Activated T-helper 1 cell treated with anti-CD3 and anti-CD28 coated beads, Interleukin-2, amount 50 U/mL, for 16 hours (primary cell): Measurements from ENCODE around the gene RSU1.

Source experiments
- DNase-seq, 2 donors: peaks; one replicate each; pipeline ENCODE4 v3.0.0-alpha.2; 2020; ENCODE audit warnings: low read depth in 1 of 2, low spot score in 1 of 2

RSU1 gene

GRCh38 chr10:16745061-16745460 lies 72.2 kb downstream of the RSU1 start:
- no peak for DNase-seq

- DNase-seq: no peak
These were observed 74.9 kb downstream of the RSU1 start for GRCh38 chr10:16742165-16742960.

DNA sequence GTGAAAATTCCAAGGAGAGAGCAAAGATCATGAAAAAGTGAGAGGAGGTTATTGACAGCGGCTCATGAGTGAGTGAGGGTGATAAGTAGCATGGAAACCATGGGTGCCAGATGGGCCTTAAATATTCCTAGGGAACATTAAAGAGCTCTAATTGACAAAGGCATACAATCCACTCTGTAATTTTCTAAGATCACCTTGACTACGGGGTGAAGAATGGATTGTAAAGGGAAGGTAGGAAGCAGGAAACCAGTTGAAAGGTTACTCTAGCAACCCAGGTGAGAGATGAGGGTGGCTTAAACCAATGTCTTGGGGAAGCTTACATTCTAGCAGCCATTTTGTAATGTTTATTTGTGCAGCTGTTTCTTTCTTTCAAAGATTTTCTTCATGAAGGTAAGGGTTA lies 75.7 kb downstream of the RSU1 start:
- no peak for DNase-seq

DNA sequence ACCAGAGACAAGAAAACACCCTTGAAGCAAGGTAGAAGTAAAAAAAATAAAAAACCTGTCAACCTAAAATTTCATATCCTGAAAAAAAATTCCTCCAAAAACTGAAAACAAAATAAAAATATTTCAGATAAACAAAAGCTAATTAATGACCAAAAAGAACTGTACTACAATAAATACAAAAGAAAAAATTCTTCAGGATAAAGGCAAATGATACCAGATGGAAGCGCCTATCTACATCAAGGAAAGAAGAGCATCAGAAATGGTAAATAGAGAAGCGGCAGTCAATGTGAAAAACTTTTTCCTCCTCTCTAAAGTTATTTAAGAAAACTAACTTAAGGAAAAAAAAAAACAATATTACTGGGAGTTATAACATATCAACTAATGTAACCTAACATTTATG lies 79.8 kb downstream of the RSU1 start:
- no peak for DNase-seq

DNA sequence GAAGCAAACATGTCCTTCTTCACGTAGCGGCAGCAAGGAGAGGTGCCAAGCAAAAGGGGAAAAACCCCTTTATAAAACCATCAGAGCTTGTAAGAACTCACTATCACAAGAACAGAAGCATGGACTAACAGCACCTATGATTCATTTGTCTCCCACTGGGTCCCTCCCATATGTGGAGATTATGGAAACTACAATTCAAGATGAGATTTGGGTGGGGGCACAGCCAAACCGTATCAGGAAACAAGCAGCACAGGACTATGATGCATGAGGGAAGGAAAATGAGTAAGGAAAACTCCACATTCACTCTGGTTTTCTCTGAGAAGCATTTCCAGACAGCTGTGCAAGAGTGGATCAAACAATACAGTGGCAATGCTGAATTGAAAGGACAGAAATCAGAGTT lies 81.6 kb downstream of the RSU1 start:
- no peak for DNase-seq

GRCh38 chr10:16732376-16732775 lies 84.8 kb downstream of the RSU1 start:
- DNase-seq: no peak

DNA sequence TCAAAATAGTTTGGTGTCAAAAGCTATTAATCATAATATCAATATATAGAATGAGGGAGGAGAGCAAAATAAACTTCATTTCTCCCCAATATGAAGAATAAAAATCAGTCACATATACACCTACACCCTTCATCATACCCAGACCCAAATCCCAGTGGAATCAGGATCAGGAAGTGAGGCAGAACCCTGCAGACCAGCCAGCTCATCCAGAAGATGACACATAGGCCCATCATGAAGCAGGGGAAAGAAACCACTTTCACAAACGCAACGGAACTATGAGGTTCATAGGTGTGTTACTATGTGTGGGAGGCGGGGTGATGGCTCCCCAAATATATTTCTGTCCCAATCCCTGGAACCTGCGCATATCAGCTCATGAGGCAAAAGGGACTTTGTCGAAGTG lies 89.0 kb downstream of the RSU1 start:
- DNase-seq: no peak

GRCh38 chr10:16727666-16728065 lies 89.6 kb downstream of the RSU1 start:
- no peak for DNase-seq

DNA sequence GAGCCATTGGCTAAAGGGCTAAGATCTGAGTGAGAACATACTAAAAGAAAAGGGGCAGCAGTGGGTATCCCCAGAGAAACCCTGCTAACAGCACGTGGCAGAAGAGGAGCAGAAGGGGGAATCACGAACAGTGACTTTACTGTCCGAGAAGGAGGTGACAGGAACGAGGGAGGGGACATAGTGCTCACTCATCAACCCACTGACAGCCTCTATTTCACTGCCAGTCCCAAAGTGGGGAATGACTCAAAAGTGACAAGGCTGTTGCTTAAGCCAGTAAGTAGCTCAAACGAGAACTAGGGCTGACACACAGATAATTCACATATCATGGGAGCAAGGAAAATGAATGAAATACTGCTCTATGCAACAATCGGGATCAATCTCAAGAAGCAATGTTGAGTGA lies 92.7 kb downstream of the RSU1 start:
- DNase-seq: no peak

DNA sequence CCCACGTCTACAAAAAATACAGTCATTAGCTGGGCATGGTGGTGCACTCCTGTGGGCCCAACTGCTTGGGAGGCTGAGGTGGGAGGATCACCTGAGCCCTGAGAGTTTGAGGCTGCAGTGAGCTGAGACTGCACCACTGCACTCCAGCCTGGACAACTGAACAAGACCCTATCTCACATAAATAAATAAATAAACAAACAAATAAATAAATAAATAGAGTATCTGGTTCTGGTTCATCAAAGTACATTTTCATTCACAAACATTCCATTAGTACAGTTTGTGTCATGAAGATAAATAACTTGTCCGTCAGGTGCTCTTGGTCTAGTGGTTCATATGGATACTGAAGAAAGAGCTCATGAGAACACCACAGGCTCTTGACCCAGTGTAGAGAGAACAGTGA lies 96.4 kb downstream of the RSU1 start:
- no peak for DNase-seq

GRCh38 chr10:16717622-16718395 lies 99.4 kb downstream of the RSU1 start:
- no peak for DNase-seq

- no peak for DNase-seq
These were observed 101.2 kb downstream of the RSU1 start for GRCh38 chr10:16716051-16716450.

DNA sequence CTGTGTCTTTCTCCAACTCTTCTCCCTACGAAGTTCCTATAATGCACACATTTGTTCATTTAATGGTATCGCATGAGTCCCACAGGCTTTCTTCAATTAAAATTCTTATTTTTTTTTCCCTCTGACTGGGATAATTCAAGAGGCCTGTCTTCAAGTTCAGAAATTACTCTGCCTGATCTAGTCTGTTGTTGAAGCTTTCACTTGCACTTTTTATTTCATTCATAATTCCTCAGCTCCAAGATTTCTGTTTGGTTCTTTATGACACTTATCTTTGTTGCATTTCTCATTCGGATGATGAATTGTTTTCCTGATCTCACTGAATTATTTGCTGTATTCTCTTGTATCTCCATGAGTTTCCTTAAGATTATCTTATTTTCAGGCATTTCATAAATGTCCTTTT lies 103.9 kb downstream of the RSU1 start:
- no peak for DNase-seq

- no peak for DNase-seq
These were observed 104.3 kb downstream of the RSU1 start for GRCh38 chr10:16712883-16713282.

GRCh38 chr10:16700331-16700730 lies 116.9 kb downstream of the RSU1 start:
- no peak for DNase-seq

DNA sequence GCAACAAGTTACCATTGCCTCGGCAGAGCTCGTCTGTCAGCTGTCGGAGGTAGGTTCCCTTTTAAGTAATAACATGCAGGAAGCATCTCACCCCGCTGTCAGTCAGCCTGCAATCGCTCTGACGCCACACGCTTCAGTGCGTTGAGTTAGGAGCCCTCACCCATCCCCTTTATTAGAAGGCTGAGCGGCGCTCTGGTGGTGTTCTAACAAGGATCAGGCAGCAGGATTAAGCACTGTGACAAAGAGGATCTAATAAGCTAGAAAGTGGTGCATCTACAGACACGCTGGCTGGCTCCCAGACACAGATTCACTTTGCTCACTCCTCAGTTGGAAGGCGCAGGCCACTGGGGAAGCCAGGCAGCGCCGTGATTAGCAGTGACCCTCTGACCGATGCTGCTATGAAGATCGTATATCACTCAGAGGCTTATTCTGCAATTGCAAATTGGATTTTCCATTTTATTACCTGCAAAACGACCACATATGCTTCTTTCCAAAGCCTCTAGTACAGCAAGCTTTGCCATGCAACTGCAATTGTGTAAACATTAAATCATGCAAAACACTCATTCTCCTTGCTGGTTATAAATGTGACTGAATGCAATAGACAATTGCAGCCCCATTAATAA lies 117.7 kb downstream of the RSU1 start:
- no peak for DNase-seq

- no peak for DNase-seq
These were observed 118.8 kb downstream of the RSU1 start for GRCh38 chr10:16698461-16698860.

DNA sequence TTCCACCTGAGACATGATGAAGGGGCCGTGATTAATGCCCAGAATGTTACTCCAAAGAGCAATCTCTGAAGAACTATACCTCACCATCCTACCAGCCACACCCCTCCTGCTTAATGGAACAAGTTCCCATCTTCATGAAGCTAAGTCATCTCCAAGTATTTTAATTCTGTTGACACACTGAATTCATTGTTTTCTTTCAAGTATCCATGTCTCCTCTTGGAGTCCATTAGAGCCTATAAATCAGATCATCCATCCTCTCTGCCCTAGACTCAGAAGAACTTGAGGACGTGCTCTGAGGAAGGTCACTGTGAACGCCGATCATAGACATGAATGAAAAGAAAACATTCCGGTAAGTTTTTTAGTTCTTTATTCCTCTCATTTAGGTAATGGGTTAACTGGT lies 126.8 kb downstream of the RSU1 start:
- DNase-seq: no peak

DNA sequence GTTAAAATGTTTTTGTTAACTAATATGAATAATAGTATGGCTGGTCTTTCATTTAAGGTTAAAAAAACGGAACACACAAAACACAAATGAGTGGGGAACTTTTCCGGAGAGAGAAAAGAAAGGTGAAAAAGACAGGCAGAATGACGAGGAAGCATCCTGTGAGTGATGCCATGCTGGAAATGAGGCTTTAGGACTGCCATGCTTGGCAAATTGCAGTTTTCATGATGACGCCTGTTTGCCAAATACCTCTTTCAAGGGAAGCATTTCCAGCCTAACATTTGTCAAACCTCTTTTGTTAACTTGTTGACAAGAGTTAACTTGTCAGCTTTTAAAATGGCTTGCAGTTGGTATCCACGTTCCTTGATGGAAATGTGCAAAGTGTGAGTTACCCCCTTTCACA lies 127.5 kb downstream of the RSU1 start:
- DNase-seq: no peak

- DNase-seq: no peak
These were observed 128.0 kb downstream of the RSU1 start for GRCh38 chr10:16689227-16689626.

GRCh38 chr10:16686054-16686902 lies 130.9 kb downstream of the RSU1 start:
- DNase-seq: no peak
